HCT116 (cell line): ENCODE measurements around the gene DYNLRB1.

Experiments used
- ATF3 ChIP-seq: IDR thresholded peaks from 2 replicates; pipeline ENCODE4 v1.6.1; 2012
- EGR1 ChIP-seq: IDR thresholded peaks from 2 replicates; pipeline ENCODE4 v1.6.1; 2012; ENCODE audit warnings: low read depth
- EZH2 ChIP-seq: fragments of 200-600 bp; sonication (generic); IDR thresholded peaks from 2 replicates; pipeline ENCODE4 v1.6.1; 2017; ENCODE audit warnings: antibody characterized with exemption, mixed run types
- POLR2A ChIP-seq: IDR thresholded peaks from 2 replicates; pipeline ENCODE4 v1.7.0; 2011; ENCODE audit warnings: borderline replicate concordance; ENCODE audit not compliant: insufficient read depth, insufficient read length; ENCODE audit errors: extremely low read depth
- POLR2AphosphoS5 ChIP-seq: IDR thresholded peaks from 2 replicates; pipeline ENCODE4 v1.6.1; 2011; ENCODE audit warnings: mild to moderate bottlenecking, low read depth, low read length, moderate library complexity
- RAD21 ChIP-seq: IDR thresholded peaks from 2 replicates; pipeline ENCODE4 v1.6.1; 2012; ENCODE audit warnings: low read depth, mild to moderate bottlenecking
- SP1 ChIP-seq: IDR thresholded peaks from 2 replicates; pipeline ENCODE4 v1.6.1; 2012; ENCODE audit warnings: low read depth
- YY1 ChIP-seq: IDR thresholded peaks from 2 replicates; pipeline ENCODE4 v1.6.1; 2011; ENCODE audit warnings: low read length, low read depth, moderate library complexity, mild to moderate bottlenecking; ENCODE audit not compliant: insufficient replicate concordance; ENCODE audit errors: extremely low read depth
- TF ChIP-seq, protein P1 (sequence below), 3 experiments: fragments of 200-600 bp in 1 of 3; sonication (generic) in 1 of 3; IDR thresholded peaks in 2 of 3; conservative IDR thresholded peaks in 1 of 3; 2 replicates each; pipeline ENCODE4 v1.5.1; 2012 to 2017; ENCODE audit warnings: low read depth in 2 of 3, low read length in 2 of 3, antibody characterized with exemption in 1 of 3, borderline replicate concordance in 1 of 3, control low read depth in 1 of 3, mild to moderate bottlenecking in 1 of 3, mixed read lengths in 1 of 3, mixed run types in 1 of 3, moderate library complexity in 1 of 3; ENCODE audit not compliant: insufficient read depth in 1 of 3
- TF ChIP-seq, protein P2 (sequence below): IDR thresholded peaks from 2 replicates; pipeline ENCODE4 v1.6.1; 2012; ENCODE audit warnings: low read depth

GRCh38 chr20:34510575-34510974 is 5.6 kb upstream of the DYNLRB1 start:
- TF ChIP-seq, protein P1, sequence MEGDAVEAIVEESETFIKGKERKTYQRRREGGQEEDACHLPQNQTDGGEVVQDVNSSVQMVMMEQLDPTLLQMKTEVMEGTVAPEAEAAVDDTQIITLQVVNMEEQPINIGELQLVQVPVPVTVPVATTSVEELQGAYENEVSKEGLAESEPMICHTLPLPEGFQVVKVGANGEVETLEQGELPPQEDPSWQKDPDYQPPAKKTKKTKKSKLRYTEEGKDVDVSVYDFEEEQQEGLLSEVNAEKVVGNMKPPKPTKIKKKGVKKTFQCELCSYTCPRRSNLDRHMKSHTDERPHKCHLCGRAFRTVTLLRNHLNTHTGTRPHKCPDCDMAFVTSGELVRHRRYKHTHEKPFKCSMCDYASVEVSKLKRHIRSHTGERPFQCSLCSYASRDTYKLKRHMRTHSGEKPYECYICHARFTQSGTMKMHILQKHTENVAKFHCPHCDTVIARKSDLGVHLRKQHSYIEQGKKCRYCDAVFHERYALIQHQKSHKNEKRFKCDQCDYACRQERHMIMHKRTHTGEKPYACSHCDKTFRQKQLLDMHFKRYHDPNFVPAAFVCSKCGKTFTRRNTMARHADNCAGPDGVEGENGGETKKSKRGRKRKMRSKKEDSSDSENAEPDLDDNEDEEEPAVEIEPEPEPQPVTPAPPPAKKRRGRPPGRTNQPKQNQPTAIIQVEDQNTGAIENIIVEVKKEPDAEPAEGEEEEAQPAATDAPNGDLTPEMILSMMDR (IDR thresholded peaks at IDR 0.05 in 2 of 3, conservative IDR thresholded peaks at IDR 0.05 in 1 of 3; ENCODE audit: borderline replicate concordance in 1 of 3, insufficient read depth in 1 of 3, low read depth in 2 of 3, low read length in 2 of 3) = no peak
- TF ChIP-seq YY1 (no peak), EZH2 (no peak), SP1 (no peak), ATF3 (no peak), POLR2AphosphoS5 (no peak), POLR2A (no peak), EGR1 (no peak), RAD21 (no peak)
- TF ChIP-seq, protein P2, sequence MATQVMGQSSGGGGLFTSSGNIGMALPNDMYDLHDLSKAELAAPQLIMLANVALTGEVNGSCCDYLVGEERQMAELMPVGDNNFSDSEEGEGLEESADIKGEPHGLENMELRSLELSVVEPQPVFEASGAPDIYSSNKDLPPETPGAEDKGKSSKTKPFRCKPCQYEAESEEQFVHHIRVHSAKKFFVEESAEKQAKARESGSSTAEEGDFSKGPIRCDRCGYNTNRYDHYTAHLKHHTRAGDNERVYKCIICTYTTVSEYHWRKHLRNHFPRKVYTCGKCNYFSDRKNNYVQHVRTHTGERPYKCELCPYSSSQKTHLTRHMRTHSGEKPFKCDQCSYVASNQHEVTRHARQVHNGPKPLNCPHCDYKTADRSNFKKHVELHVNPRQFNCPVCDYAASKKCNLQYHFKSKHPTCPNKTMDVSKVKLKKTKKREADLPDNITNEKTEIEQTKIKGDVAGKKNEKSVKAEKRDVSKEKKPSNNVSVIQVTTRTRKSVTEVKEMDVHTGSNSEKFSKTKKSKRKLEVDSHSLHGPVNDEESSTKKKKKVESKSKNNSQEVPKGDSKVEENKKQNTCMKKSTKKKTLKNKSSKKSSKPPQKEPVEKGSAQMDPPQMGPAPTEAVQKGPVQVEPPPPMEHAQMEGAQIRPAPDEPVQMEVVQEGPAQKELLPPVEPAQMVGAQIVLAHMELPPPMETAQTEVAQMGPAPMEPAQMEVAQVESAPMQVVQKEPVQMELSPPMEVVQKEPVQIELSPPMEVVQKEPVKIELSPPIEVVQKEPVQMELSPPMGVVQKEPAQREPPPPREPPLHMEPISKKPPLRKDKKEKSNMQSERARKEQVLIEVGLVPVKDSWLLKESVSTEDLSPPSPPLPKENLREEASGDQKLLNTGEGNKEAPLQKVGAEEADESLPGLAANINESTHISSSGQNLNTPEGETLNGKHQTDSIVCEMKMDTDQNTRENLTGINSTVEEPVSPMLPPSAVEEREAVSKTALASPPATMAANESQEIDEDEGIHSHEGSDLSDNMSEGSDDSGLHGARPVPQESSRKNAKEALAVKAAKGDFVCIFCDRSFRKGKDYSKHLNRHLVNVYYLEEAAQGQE = no peak
